Measurements from ENCODE around the gene IL22RA1. TPM values are rescaled to one million over a fixed set of nuclear protein-coding genes. Genes with fewer than 3 reads are reported as not detected.

IL22RA1 gene
- total RNA-seq, 1 experiment from 2014 or later: 1.2 TPM

DNA sequence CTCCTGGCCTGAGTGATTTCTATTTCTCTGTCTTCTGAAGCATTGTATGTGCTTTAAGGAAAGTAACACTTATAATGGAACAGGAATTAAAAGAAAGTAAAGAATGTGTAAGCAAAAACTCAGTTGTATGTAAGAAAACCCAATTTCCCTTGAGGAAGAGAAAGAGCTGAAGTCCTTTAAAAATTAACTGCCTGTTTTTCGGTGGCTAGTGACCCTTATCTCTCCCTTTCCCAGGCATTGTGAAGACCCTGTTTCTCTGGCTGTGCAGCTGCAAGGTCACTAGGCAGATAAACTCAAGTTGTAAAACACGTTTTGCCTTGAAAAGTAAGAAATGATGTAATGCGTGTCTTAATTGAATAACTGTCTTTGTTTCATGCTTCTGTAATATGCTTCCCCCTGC is 39.5 kb downstream of the IL22RA1 start:
- H3K27ac ChIP-seq (ENCODE audit: low read length): no peak overlapping the region
- no TSS peak for BruUV-seq (replicated peaks)
- ATAC-seq (no peak), DNase-seq (no peak)
- H3K27me3 ChIP-seq (ENCODE audit: low read length): no peaks in the 10 kb centered on the region
- H3K36me3 ChIP-seq (ENCODE audit: low read depth, low read length): no peaks in the 10 kb centered on the region
- H3K9me3 ChIP-seq (ENCODE audit: low read length): no peaks in the 10 kb centered on the region
- no peak overlapping the region for H3K9ac ChIP-seq (ENCODE audit: low read length)
- CTCF ChIA-PET: no interaction called here
- TF ChIP-seq, protein P1, sequence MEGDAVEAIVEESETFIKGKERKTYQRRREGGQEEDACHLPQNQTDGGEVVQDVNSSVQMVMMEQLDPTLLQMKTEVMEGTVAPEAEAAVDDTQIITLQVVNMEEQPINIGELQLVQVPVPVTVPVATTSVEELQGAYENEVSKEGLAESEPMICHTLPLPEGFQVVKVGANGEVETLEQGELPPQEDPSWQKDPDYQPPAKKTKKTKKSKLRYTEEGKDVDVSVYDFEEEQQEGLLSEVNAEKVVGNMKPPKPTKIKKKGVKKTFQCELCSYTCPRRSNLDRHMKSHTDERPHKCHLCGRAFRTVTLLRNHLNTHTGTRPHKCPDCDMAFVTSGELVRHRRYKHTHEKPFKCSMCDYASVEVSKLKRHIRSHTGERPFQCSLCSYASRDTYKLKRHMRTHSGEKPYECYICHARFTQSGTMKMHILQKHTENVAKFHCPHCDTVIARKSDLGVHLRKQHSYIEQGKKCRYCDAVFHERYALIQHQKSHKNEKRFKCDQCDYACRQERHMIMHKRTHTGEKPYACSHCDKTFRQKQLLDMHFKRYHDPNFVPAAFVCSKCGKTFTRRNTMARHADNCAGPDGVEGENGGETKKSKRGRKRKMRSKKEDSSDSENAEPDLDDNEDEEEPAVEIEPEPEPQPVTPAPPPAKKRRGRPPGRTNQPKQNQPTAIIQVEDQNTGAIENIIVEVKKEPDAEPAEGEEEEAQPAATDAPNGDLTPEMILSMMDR (conservative IDR thresholded peaks at IDR 0.05; ENCODE audit: low read depth, low read length): no peak
- TF ChIP-seq EZH2phosphoT487 (IDR thresholded peaks at IDR 0.05; ENCODE audit: borderline replicate concordance, low read length) (no peak), EZH2 (IDR thresholded peaks at IDR 0.05; ENCODE audit: low read length, unreplicated experiment) (no peak)
- no peaks in the 10 kb centered on the region for H3K79me2 ChIP-seq (ENCODE audit: low read length)
- H3F3A ChIP-seq (ENCODE audit: low read length, unreplicated experiment): no peaks in the 10 kb centered on the region
- H3K9me2 ChIP-seq (replicated peaks; ENCODE audit: low read length): no peaks in the 10 kb centered on the region
- peaks cover 5% of the 10 kb centered on the region for H3K4me1 ChIP-seq (ENCODE audit: insufficient read depth, low read length)
- H2AFZ ChIP-seq (ENCODE audit: low read length): no peak overlapping the region
- POLR2A ChIA-PET (ENCODE audit: unreplicated experiment): no interaction called here
- H3K4me2 ChIP-seq (ENCODE audit: low read length): no peak overlapping the region
- no peak overlapping the region for H3K4me3 ChIP-seq (ENCODE audit: low read length)
- intact Hi-C loops (cut with micrococcal nuclease): no loop called here
- no peaks in the 10 kb centered on the region for H4K20me1 ChIP-seq (ENCODE audit: low read length)

- no peak overlapping the region for H3K4me2 ChIP-seq (ENCODE audit: low read length)
- no peak overlapping the region for H2AFZ ChIP-seq (ENCODE audit: low read length)
- BruUV-seq (replicated peaks): no TSS peak
Measured at GRCh38 chr1:24102961-24103360, 40.0 kb downstream of the IL22RA1 start.

More at GRCh38 chr1:24102961-24103360, 40.0 kb downstream of the IL22RA1 start:
- Histone ChIP-seq H3K4me1 (ENCODE audit: insufficient read depth, low read length) (peaks cover 1% of the 10 kb centered on the region), H3F3A (ENCODE audit: low read length, unreplicated experiment) (no peaks in the 10 kb centered on the region), H4K20me1 (ENCODE audit: low read length) (no peaks in the 10 kb centered on the region), H3K27ac (ENCODE audit: low read length) (no peak overlapping the region), H3K9me3 (ENCODE audit: low read length) (no peaks in the 10 kb centered on the region), H3K79me2 (ENCODE audit: low read length) (no peaks in the 10 kb centered on the region), H3K4me3 (ENCODE audit: low read length) (no peak overlapping the region), H3K9ac (ENCODE audit: low read length) (no peak overlapping the region), H3K36me3 (ENCODE audit: low read depth, low read length) (no peaks in the 10 kb centered on the region), H3K27me3 (ENCODE audit: low read length) (no peaks in the 10 kb centered on the region), H3K9me2 (replicated peaks; ENCODE audit: low read length) (no peaks in the 10 kb centered on the region)
- POLR2A ChIA-PET (ENCODE audit: unreplicated experiment): no interaction called here
- TF ChIP-seq, protein P1 (conservative IDR thresholded peaks at IDR 0.05; ENCODE audit: low read depth, low read length): no peak
- TF ChIP-seq EZH2 (IDR thresholded peaks at IDR 0.05; ENCODE audit: low read length, unreplicated experiment) (no peak), EZH2phosphoT487 (IDR thresholded peaks at IDR 0.05; ENCODE audit: borderline replicate concordance, low read length) (no peak)
- ATAC-seq: no peak; the same call in 1 of the 2 replicates
- intact Hi-C loops (cut with micrococcal nuclease): no loop called here
- no peak for DNase-seq
- CTCF ChIA-PET: no interaction called here

All from PC-3 (cell line).